Kidney epithelial cell (primary cell): ENCODE results near the gene RALY. TPM values are rescaled to one million over a fixed set of nuclear protein-coding genes. Genes with fewer than 3 reads are reported as not detected.

Experiments
- DNase-seq: peaks from one replicate; pipeline ENCODE4 v3.0.0-alpha.2; 2010; ENCODE audit warnings: low read depth
- H3K27me3 ChIP-seq: 2 replicates; pipeline ENCODE4 v1.6.0; 2011; ENCODE audit warnings: low read length; ENCODE audit not compliant: control insufficient read depth, insufficient read depth
- H3K36me3 ChIP-seq: 2 replicates; pipeline ENCODE4 v1.5.1; 2011; ENCODE audit warnings: low read length; ENCODE audit not compliant: control insufficient read depth, insufficient read depth
- H3K4me3 ChIP-seq: 2 replicates; pipeline ENCODE4 v1.5.1; 2011; ENCODE audit warnings: low read depth, mild to moderate bottlenecking, control low read depth, low read length
- CTCF ChIP-seq: IDR thresholded peaks from 2 replicates; pipeline ENCODE4 v1.5.1; 2011; ENCODE audit warnings: mild to moderate bottlenecking, moderate library complexity, low read length, control low read depth, inconsistent platforms; ENCODE audit not compliant: insufficient read depth, poor library complexity, severe bottlenecking
- total RNA-seq: library from RNA; depleted of rRNA; stranded (reverse); fragments of >200 nt; gene quantifications from 2 replicates; pipeline ENCODE4 v1.2.3, GENCODE V29; 2015

RALY gene
- total RNA-seq, 1 donor from 2014 or later: 138 TPM

- Histone ChIP-seq H3K27me3 (no peaks in the 10 kb centered on the region), H3K36me3 (no peaks in the 10 kb centered on the region), H3K4me3 (no peak overlapping the region)
- no peak for DNase-seq
- no peak for TF ChIP-seq CTCF
These were observed 39.2 kb upstream of the RALY start for GRCh38 chr20:33954504-33954903.

- H3K27me3 ChIP-seq: no peaks in the 10 kb centered on the region
- no peak for DNase-seq
- no peak overlapping the region for H3K4me3 ChIP-seq
- H3K36me3 ChIP-seq: no peaks in the 10 kb centered on the region
- no peak for TF ChIP-seq CTCF
These were observed 30.0 kb upstream of the RALY start for GRCh38 chr20:33963751-33964150.

GRCh38 chr20:33964441-33964840 is 29.3 kb upstream of the RALY start:
- no peak for TF ChIP-seq CTCF

GRCh38 chr20:33967126-33967525 is 26.6 kb upstream of the RALY start:
- H3K27me3 ChIP-seq: no peaks in the 10 kb centered on the region
- no peaks in the 10 kb centered on the region for H3K36me3 ChIP-seq
- TF ChIP-seq CTCF: no peak
- no peak for DNase-seq
- no peak overlapping the region for H3K4me3 ChIP-seq

More at GRCh38 chr20:33964441-33964840, 29.3 kb upstream of the RALY start:
- no peak for DNase-seq
- no peaks in the 10 kb centered on the region for H3K36me3 ChIP-seq
- no peaks in the 10 kb centered on the region for H3K27me3 ChIP-seq
- no peak overlapping the region for H3K4me3 ChIP-seq

GRCh38 chr20:33969563-33969962 is 24.1 kb upstream of the RALY start:
- H3K4me3 ChIP-seq: no peak overlapping the region
- no peaks in the 10 kb centered on the region for H3K36me3 ChIP-seq
- no peak for DNase-seq
- no peaks in the 10 kb centered on the region for H3K27me3 ChIP-seq
- TF ChIP-seq CTCF: no peak

- TF ChIP-seq CTCF: no peak
- DNase-seq: no peak
- Histone ChIP-seq H3K36me3 (no peaks in the 10 kb centered on the region), H3K27me3 (no peaks in the 10 kb centered on the region), H3K4me3 (no peak overlapping the region)
These were observed 23.5 kb upstream of the RALY start for GRCh38 chr20:33970229-33970628.
